ENCODE measurements around the gene SF3A2.

SF3A2 gene

GRCh38 chr19:2249880-2250765 is 13.5 kb downstream of the SF3A2 start:
- Histone ChIP-seq H3K27me3 (ENCODE audit: insufficient read depth, low read depth, severe bottlenecking) (no peaks in the 10 kb centered on the region), H3K36me3 (peaks cover 55% of the 10 kb centered on the region)
- no peak for DNase-seq

GRCh38 chr19:2250766-2251105 is 14.1 kb downstream of the SF3A2 start:
- peaks cover 49% of the 10 kb centered on the region for H3K36me3 ChIP-seq
- TF ChIP-seq CTCF (IDR thresholded peaks at IDR 0.05; ENCODE audit: low read depth, low read length), result no peak
- no peak overlapping the region for H3K27ac ChIP-seq
- H3K9me3 ChIP-seq (ENCODE audit: severe bottlenecking), result no peaks in the 10 kb centered on the region
- DNase-seq, result no peak
- no peak overlapping the region for H3K4me3 ChIP-seq (ENCODE audit: low read depth, low read length)
- H3K27me3 ChIP-seq (ENCODE audit: insufficient read depth, low read depth, severe bottlenecking), result no peaks in the 10 kb centered on the region

More at GRCh38 chr19:2249880-2250765, 13.5 kb downstream of the SF3A2 start:
- no peaks in the 10 kb centered on the region for H3K9me3 ChIP-seq (ENCODE audit: severe bottlenecking)
- TF ChIP-seq CTCF (IDR thresholded peaks at IDR 0.05; ENCODE audit: low read depth, low read length), result no peak
- H3K27ac ChIP-seq, result no peak overlapping the region
- H3K4me3 ChIP-seq (ENCODE audit: low read depth, low read length), result no peak overlapping the region

GRCh38 chr19:2251106-2252054 is 14.8 kb downstream of the SF3A2 start:
- Histone ChIP-seq H3K27ac (no peak overlapping the region), H3K9me3 (ENCODE audit: severe bottlenecking) (no peaks in the 10 kb centered on the region), H3K4me3 (ENCODE audit: low read depth, low read length) (no peak overlapping the region), H3K27me3 (ENCODE audit: insufficient read depth, low read depth, severe bottlenecking) (no peaks in the 10 kb centered on the region), H3K36me3 (peaks cover 43% of the 10 kb centered on the region)
- TF ChIP-seq CTCF (IDR thresholded peaks at IDR 0.05; ENCODE audit: low read depth, low read length), result no peak
- no peak for DNase-seq

- Histone ChIP-seq H3K27me3 (ENCODE audit: insufficient read depth, low read depth, severe bottlenecking) (no peaks in the 10 kb centered on the region), H3K27ac (no peak overlapping the region), H3K36me3 (peaks cover 34% of the 10 kb centered on the region), H3K9me3 (ENCODE audit: severe bottlenecking) (no peaks in the 10 kb centered on the region), H3K4me3 (ENCODE audit: low read depth, low read length) (no peak overlapping the region)
- no peak for DNase-seq
- TF ChIP-seq CTCF (IDR thresholded peaks at IDR 0.05; ENCODE audit: low read depth, low read length), result no peak
Observed at GRCh38 chr19:2252055-2252796, 15.6 kb downstream of the SF3A2 start.

GRCh38 chr19:2252797-2253105 is 16.1 kb downstream of the SF3A2 start:
- H3K4me3 ChIP-seq (ENCODE audit: low read depth, low read length), result no peak overlapping the region
- no peak for TF ChIP-seq CTCF (IDR thresholded peaks at IDR 0.05; ENCODE audit: low read depth, low read length)
- H3K27me3 ChIP-seq (ENCODE audit: insufficient read depth, low read depth, severe bottlenecking), result no peaks in the 10 kb centered on the region
- no peak overlapping the region for H3K27ac ChIP-seq
- no peak for DNase-seq
- peaks cover 30% of the 10 kb centered on the region for H3K36me3 ChIP-seq
- H3K9me3 ChIP-seq (ENCODE audit: severe bottlenecking), result no peaks in the 10 kb centered on the region

Measured in WERI-Rb-1 (cell line).